AG09319 (cell line): ENCODE measurements around the gene RAP1B.
"Not testable (repeated sequence)": the region's sequence is repeated elsewhere in the genome, so short reads cannot be mapped to it uniquely, and the experiment has no call there.

Experiments
- DNase-seq: peaks from one replicate; pipeline ENCODE4 v3.0.0-alpha.2; 2010; ENCODE audit warnings: low read depth; ENCODE audit errors: extremely low read depth
- CTCF ChIP-seq: IDR thresholded peaks from 2 replicates; pipeline ENCODE4 v1.5.1; 2011; ENCODE audit warnings: low read depth, mild to moderate bottlenecking, inconsistent platforms, low read length, moderate library complexity

RAP1B gene

GRCh38 chr12:68632486-68632885 lies 21.8 kb downstream of the RAP1B start:
- no peak for TF ChIP-seq CTCF

GRCh38 chr12:68633614-68634558 lies 23.2 kb downstream of the RAP1B start:
- DNase-seq, result no peak
- no peak for TF ChIP-seq CTCF

More at GRCh38 chr12:68632486-68632885, 21.8 kb downstream of the RAP1B start:
- no peak for DNase-seq

GRCh38 chr12:68636268-68636667 lies 25.6 kb downstream of the RAP1B start:
- no peak for TF ChIP-seq CTCF
- DNase-seq, result peak; percentile 57

GRCh38 chr12:68637439-68637838 lies 26.7 kb downstream of the RAP1B start:
- not testable (repeated sequence) for DNase-seq

- no peak for TF ChIP-seq CTCF
- DNase-seq, result no peak
Measured at GRCh38 chr12:68638171-68638570, 27.5 kb downstream of the RAP1B start.

- TF ChIP-seq CTCF, result no peak
- no peak for DNase-seq
Measured at GRCh38 chr12:68638721-68639395, 28.2 kb downstream of the RAP1B start.

GRCh38 chr12:68639396-68639767 lies 28.7 kb downstream of the RAP1B start:
- no peak for TF ChIP-seq CTCF
- no peak for DNase-seq
